AG20443 (cell line): ENCODE data around the gene AFM.
A peak's percentile ranks its signal among the peaks of the same experiment; 100 is the strongest.

ENCODE experiments used
- DNase-seq: peaks from one replicate; pipeline ENCODE4 v3.0.0; 2012; ENCODE audit warnings: low spot score, mixed read lengths

The AFM gene, protein sequence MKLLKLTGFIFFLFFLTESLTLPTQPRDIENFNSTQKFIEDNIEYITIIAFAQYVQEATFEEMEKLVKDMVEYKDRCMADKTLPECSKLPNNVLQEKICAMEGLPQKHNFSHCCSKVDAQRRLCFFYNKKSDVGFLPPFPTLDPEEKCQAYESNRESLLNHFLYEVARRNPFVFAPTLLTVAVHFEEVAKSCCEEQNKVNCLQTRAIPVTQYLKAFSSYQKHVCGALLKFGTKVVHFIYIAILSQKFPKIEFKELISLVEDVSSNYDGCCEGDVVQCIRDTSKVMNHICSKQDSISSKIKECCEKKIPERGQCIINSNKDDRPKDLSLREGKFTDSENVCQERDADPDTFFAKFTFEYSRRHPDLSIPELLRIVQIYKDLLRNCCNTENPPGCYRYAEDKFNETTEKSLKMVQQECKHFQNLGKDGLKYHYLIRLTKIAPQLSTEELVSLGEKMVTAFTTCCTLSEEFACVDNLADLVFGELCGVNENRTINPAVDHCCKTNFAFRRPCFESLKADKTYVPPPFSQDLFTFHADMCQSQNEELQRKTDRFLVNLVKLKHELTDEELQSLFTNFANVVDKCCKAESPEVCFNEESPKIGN

DNA sequence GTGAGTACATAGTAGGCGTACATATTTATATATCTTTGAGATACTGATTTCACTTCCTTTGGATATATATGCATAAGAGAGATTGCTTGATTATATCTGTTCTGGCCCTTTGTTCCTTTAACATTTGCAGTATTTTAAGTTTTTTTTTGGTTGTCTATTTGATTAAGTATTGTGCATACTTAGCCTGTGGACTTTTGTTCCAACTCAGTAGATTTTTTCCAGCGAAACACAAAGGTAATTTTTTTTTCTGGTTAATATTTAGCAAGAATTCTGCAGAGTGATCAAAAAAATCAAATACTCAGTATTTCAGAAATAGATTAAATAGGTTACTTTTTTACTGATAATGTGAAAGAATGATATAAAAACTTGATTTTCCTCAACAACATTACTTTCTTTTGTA, at the start of gene AFM:
AFM (plus strand) TSS at position 388 of the 400 bp plus-strand sequence. CDS start 31 bp downstream, outside the sequence.
- no peak for DNase-seq

DNA sequence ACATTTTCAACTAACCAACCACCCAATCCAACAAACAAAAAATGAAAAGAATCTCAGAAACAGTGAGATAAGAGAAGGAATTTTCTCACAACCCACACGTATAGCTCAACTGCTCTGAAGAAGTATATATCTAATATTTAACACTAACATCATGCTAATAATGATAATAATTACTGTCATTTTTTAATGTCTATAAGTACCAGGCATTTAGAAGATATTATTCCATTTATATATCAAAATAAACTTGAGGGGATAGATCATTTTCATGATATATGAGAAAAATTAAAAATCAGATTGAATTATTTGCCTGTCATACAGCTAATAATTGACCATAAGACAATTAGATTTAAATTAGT, 49.8 kb upstream of the AFM start:
- no peak for DNase-seq

DNA sequence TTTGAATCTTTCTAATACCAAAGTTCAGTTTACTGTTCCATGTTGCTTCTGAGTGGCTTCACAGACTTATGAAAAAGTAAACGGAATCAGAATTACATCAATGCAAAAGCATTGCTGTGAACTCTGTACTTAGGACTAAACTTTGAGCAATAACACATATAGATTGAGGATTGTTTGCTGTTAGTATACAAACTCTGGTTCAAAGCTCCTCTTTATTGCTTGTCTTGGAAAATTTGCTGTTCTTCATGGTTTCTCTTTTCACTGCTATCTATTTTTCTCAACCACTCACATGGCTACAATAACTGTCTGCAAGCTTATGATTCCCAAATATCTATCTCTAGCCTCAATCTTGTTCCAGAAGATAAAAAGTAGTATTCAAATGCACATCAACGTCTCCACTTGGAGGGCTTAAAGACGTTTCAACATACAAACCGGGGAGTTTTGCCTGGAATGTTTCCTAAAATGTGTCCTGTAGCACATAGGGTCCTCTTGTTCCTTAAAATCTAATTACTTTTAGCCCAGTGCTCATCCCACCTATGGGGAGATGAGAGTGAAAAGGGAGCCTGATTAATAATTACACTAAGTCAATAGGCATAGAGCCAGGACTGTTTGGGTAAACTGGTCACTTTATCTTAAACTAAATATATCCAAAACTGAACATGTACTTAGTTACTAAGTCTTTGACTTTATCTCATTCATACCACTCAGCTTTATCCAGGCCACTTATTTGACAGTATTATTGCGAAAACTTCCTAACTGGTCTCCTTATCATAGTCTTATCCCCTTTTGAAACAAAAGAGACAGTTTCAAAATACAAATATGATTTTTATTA, 49.2 kb upstream of the AFM start:
- no peak for DNase-seq

DNA sequence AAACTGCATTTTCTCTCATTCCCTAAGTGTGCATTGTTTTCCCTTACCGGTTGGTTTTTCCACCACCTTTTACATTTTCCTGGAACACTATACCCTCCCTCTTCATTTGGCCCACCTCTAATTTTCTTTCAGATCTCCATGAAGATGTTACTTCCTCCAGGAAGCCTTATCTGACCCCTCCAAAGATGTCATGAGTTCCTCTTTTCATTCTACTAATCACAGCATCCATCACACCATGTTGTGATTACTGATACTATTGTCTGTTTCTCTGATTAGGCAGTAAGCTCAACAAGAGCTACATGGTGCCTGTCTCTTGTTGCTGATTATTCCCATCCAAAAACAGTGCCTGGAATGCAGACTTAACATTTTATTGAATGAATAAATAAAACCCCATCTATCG, 48.4 kb upstream of the AFM start:
- no peak for DNase-seq

DNA sequence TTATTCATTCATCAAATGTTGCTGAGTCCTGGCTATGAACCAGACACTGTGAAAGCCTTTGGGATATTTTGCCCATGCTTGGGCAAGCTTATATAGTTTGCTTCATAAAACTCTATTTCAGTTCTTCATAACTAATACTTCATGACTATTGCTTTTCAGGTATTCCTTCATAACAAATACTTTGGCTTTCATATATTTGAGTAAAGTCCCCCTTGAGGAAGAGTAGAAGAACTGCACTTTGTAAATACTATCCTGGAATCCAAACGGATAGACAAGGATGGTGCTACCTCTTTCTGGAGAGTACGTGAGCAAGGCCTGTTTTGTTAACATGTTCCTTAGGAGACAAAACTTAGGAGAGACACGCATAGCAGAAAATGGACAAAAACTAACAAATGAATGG, 47.2 kb upstream of the AFM start:
- DNase-seq, result peak; percentile 20

DNA sequence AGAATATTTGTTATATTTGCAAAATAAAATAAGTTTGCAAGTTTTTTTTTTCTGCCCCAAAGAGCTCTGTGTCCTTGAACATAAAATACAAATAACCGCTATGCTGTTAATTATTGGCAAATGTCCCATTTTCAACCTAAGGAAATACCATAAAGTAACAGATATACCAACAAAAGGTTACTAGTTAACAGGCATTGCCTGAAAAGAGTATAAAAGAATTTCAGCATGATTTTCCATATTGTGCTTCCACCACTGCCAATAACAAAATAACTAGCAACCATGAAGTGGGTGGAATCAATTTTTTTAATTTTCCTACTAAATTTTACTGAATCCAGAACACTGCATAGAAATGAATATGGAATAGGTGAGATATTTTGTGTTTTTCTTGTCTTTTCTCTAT, 45.6 kb upstream of the AFM start, which contains the start of gene AFP:
AFP (plus strand) TSS at position 238 of the 400 bp plus-strand sequence; CDS start at position 280, 42 bp downstream.
- DNase-seq, result no peak

DNA sequence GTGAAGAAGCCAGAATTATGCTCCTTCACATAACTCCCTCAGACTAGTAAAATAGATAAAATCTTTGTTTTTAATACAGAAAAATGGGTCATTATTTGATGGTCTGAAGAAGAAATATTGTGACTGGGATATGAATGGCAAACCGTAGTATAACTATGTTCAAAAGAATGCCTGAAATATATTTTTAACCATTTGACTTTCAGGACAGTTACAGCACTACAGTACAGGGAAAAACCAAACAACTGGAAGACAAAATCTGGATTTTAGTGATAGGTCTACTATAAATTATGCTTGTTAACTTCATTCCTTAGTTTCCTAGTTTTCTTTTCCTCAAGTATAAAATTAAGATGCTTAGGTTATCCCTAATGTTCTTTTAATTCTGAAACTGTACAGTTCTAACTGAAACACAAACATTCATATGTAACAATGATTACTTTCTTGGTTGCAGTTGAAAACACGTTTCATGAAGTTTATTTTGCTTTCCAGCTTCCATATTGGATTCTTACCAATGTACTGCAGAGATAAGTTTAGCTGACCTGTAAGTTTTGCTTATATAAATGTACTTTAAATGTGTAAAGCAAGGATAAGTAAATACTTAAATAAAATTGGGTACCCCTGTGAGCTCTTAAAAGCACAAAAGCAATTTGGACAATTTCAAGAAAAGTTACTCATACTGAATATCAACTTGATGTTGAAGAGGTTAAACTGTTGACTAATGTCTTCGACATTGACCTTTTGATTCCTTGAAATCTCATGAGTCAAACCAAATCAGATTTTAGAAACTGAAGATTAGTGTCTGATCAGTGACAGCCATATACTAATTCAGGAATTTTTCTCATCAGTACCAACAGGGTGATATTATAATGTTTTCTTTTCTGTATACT, 44.6 kb upstream of the AFM start:
- no peak for DNase-seq

DNA sequence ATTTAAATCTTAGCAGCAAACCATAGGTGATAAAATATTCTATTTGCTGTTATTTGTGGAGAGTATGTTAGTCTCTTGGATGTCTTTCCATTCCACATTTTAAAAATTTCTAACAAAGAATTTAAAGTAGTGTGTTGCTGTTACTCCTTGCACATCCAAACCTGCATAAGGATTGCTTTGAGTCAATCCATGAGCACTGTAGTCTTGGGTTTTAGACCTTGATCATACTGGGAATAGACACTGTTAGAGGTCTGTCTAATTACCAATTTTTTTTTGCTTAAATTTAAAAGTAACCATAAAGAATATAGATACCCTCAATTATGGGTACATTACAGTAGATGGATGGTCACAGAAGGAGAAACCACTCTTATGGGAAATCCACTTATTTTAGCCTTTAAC, 44.0 kb upstream of the AFM start:
- no peak for DNase-seq

DNA sequence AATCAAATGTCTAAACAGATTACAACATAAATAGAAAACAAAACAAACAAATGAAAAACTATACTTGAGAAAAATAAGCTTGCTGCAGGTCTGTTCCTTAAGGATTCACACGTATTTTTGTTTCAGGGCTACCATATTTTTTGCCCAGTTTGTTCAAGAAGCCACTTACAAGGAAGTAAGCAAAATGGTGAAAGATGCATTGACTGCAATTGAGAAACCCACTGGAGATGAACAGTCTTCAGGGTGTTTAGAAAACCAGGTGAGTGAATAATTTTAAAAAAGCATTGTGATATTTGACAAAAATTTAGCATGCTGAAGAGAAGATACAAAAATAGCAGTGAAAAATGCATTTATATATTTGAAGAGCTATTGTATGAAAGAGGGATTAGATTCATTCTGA, 43.5 kb upstream of the AFM start:
- no peak for DNase-seq

DNA sequence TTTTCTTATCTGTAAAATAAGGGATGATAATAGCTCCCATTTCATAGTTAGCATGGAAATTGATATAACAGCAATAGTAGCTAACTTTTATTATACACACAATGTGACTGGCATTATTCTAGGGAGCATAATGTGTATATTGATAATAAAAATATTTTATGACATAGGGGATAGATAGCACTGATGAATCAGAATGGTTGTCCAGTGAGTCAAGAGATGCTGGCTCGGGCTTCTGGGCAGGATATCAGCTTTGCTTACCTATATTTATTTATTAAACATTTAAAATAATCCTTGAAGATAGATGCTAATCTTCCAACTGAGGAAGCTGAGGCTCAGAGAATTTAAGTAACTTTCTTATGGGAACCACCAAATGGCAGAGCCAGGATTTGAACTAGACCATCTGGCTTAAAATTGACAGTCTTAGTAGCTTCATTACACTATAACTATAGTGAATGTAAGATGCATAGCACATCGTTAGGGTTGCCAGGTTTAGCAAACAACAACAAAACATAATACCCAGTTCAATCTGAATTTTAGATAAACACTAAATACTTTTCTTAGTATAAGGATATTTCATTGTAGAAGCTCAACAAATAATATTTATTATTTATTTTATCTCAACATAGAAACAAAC, 42.8 kb upstream of the AFM start:
- no peak for DNase-seq

DNA sequence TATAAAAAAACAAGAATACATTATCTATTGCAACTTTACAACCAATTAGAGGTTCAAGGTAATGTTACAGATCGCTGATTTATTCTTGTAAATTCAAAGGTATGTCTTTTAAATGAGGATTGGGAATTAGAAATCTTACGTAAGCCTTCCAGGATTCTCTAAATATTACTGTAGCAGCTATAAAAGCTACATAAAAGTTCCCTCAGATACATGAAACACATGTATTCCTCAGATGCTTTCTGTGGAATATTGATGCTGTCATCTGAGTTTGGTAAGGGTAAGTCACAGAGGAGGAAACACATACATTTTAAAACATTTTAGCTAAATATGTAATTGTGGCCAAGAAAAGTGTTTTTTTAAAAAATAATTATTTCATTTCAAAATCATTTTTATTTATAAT, 42.1 kb upstream of the AFM start:
- DNase-seq, result no peak

DNA sequence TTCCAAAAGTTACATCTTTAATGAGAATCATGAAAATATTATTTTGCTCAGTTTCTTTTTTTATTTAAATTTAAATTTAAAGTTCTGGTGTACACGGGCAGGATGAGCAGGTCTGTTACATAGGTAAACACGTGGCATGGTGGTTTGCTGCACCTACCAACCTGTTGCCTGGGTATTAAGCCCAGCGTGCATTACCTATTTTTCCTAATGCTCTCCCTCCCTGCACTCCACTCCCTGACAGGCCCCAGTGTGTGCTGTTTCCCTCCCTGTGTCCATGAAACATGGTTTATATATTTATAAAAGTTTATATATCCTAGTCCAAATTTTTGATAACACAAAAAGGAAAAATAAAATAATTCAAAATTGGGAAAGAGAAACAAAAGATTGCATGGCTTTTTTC, 41.6 kb upstream of the AFM start:
- no peak for DNase-seq

DNA sequence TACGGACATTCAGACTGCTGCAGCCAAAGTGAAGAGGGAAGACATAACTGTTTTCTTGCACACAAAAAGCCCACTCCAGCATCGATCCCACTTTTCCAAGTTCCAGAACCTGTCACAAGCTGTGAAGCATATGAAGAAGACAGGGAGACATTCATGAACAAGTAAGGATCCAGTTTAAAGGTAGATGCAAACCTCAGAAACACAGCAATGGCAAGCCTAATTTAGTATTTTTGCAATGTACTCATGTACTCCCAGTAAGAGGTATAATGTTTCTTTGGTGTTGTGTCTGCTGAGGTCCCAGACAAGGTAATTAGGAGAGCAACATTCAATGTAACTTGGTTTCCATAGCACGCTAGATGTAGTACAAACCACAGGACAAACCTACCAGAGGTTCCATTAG, 40.9 kb upstream of the AFM start:
- no peak for DNase-seq

DNA sequence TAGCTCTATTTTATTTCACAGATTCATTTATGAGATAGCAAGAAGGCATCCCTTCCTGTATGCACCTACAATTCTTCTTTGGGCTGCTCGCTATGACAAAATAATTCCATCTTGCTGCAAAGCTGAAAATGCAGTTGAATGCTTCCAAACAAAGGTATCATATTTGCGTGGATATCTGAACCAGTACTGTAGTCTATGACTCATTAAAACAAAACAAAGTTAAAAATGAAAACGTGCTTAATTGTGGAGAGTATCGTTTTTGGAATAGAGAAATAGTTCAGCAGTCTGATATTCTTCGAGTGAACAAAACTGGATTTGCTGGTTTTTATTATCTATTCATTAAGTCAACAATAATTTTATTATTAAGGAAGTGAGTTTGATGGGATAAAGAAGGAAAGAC, 39.3 kb upstream of the AFM start:
- DNase-seq, result no peak

DNA sequence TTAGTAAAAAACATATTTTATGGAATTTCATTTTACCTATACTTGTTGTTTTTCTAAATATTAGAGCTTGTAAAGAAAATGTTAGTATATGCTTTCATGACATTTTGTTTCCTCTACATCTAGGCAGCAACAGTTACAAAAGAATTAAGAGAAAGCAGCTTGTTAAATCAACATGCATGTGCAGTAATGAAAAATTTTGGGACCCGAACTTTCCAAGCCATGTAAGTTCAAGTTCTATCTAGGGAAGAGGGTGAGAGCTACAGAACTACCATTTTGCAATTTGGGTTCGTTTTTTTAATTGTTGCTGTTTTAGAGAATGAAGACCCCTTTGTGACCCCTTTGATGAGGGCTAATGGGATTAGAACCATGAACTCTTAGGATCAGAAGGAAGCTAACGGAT, 38.3 kb upstream of the AFM start:
- DNase-seq, result no peak

DNA sequence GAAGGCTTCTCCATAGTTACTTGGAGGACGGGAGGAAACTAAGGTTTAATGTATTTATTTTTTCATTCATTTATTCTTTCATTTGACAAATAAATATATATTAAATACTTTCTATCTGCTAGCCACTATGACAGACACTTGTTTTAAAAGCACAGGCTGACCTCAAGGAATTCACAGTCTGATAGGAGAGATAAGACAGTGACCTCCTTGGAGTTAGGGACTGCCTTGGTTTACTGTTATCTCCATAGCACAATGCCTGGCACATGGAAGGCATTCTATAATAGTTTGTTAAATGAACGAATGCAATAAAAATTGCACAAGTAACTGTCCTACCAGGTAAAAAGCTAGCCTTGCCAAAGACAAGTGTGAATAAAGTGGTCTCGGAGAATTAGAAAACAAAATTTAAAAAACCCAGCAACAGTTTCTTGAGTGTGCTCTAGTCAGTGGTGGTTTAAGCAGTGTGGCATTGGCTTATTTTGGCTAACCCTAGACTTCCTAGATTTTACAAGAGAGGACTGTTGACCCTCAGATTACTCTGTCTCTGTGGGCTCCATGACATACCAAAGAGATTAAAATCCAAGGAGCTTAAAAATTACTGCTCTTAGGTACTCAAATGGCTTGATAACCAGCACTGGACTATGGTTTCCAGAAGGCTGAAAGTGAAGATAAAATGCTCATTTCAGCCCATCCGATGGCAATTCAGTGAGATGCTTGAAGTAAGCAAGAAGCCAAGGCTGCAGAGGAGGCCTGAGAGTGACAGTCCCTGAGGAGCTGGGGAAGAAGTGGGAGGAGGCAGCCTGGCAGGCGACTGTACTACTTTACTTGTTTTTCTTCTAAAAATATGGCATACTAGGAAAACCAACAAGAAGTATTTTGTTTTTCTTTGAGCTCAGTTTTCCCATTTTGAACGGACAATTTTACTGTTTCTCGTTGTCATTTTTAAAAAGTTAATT, 35.9 kb upstream of the AFM start:
- no peak for DNase-seq

DNA sequence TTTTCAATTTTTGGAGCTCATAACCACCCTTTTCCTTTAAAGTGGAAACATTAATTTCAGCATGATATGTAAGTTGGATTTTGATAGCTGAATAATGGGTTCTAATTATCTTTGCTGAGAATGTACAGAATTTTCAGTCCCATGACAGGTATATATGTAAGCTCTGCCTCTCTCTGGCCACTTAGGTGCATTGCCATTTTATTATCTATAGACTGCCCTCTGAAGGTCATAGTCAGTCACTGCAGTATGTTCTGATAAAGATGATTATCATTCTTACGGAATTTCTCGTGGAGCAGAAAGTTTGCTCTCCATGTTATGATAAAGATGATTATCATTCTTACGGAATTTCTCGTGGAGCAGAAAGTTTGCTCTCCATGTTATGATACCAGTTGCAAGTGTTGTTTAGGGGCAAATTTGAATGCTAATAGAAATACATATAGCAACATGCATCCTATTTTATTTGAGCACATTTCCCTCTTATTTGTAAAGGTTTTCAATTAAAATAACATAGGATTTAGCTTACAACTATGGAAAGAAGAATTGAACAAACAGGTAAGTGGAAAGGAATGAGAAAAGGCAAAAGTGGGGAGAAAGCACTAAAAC, 35.1 kb upstream of the AFM start:
- peak; percentile 24 for DNase-seq

DNA sequence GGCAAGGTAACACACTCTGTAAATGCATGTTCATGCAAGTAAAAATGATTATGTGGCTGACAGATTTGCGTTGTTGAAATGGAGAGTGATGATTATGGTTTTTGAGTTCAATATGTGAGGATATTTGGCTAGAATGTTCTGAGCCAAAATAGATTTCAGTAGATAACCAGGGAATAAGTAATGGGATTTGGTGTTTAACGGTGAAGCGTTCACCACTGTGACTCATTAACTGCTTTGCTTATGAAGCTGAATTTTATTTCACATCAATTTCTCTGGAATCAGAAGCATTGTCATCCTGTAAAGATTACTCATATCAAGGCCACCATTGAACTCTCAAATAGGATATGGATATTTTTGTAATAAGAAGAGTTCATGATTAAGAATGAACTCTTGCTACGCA, 33.9 kb upstream of the AFM start:
- no peak for DNase-seq

DNA sequence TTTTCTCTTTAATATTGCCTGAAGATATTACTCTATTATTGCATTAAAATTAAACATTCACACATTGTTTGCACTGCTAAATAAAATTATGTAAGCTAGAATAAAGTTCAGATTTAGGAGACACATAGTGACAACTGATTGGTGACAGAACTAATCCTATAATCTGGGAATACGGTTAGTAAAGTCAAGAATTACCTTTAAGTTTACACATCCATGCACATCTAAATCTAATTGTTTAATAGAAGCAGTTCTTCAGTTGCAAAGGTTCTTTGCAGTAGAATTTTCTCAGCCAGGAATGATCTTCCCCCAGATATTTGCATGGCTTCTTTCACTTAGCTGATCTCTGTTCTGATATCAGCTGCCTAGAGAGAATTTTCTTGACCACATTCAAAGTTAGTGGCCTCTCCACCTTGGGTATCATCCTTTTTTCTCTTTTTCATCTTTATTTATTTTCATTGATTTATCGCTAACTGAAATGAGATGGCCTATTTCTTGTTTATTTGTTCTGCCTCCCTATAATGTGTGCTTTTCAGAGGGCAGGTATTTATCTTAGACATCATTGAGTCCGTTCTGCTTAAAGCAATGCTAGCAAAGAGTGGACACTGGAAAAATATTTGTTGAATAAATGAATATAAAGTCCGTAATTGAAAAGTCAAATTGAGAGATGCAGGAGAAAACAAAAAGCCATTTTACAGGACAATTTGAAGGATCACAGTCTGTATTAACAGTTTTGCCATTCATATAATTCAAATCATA, 32.9 kb upstream of the AFM start:
- no peak for DNase-seq
